ENCODE results near the gene PRDM16. TPM values are rescaled to one million over a fixed set of nuclear protein-coding genes. Genes with fewer than 3 reads are reported as not detected.

PRDM16 gene
- total RNA-seq, 1 experiment from 2014 or later = 1.4 TPM

GRCh38 chr1:3185896-3186525 is 117.0 kb downstream of the PRDM16 start:
- Histone ChIP-seq H3K27ac (no peak overlapping the region), H3K36me3 (no peaks in the 10 kb centered on the region), H3K4me1 (no peaks in the 10 kb centered on the region), H3K4me3 (no peak overlapping the region), H3K9me3 (replicated peaks) (no peaks in the 10 kb centered on the region), H3K27me3 (no peaks in the 10 kb centered on the region)
- DNase-seq = no peak

GRCh38 chr1:3186526-3186921 is 117.5 kb downstream of the PRDM16 start:
- DNase-seq = peak; percentile 46 to 56
- Histone ChIP-seq H3K27me3 (no peaks in the 10 kb centered on the region), H3K36me3 (no peaks in the 10 kb centered on the region), H3K9me3 (replicated peaks) (no peaks in the 10 kb centered on the region), H3K4me1 (no peaks in the 10 kb centered on the region), H3K27ac (no peak overlapping the region), H3K4me3 (no peak overlapping the region)

GRCh38 chr1:3187415-3188149 is 118.6 kb downstream of the PRDM16 start:
- DNase-seq = no peak
- Histone ChIP-seq H3K4me1 (no peaks in the 10 kb centered on the region), H3K4me3 (no peak overlapping the region), H3K27me3 (no peaks in the 10 kb centered on the region), H3K9me3 (replicated peaks) (no peaks in the 10 kb centered on the region), H3K27ac (no peak overlapping the region), H3K36me3 (no peaks in the 10 kb centered on the region)

- no peaks in the 10 kb centered on the region for H3K27me3 ChIP-seq
- no peak overlapping the region for H3K27ac ChIP-seq
- H3K4me3 ChIP-seq = no peak overlapping the region
- DNase-seq = no peak
- no peaks in the 10 kb centered on the region for H3K36me3 ChIP-seq
- no peaks in the 10 kb centered on the region for H3K9me3 ChIP-seq (replicated peaks)
- H3K4me1 ChIP-seq = no peaks in the 10 kb centered on the region
Measured at GRCh38 chr1:3188150-3188971, 119.4 kb downstream of the PRDM16 start.

GRCh38 chr1:3190256-3191041 is 121.4 kb downstream of the PRDM16 start:
- H3K27me3 ChIP-seq = no peaks in the 10 kb centered on the region
- H3K27ac ChIP-seq = no peak overlapping the region
- no peaks in the 10 kb centered on the region for H3K9me3 ChIP-seq (replicated peaks)
- no peak for DNase-seq
- no peak overlapping the region for H3K4me3 ChIP-seq
- no peaks in the 10 kb centered on the region for H3K36me3 ChIP-seq
- H3K4me1 ChIP-seq = no peaks in the 10 kb centered on the region

GRCh38 chr1:3192361-3192760 is 123.4 kb downstream of the PRDM16 start:
- Histone ChIP-seq H3K9me3 (replicated peaks) (no peaks in the 10 kb centered on the region), H3K36me3 (no peaks in the 10 kb centered on the region), H3K27me3 (no peaks in the 10 kb centered on the region), H3K4me1 (no peaks in the 10 kb centered on the region), H3K4me3 (no peak overlapping the region), H3K27ac (no peak overlapping the region)
- no peak for DNase-seq

GRCh38 chr1:3192825-3193224 is 123.8 kb downstream of the PRDM16 start:
- H3K9me3 ChIP-seq (replicated peaks) = no peaks in the 10 kb centered on the region
- H3K4me3 ChIP-seq = no peak overlapping the region
- no peak for DNase-seq
- no peak overlapping the region for H3K27ac ChIP-seq
- no peaks in the 10 kb centered on the region for H3K36me3 ChIP-seq
- no peaks in the 10 kb centered on the region for H3K4me1 ChIP-seq
- H3K27me3 ChIP-seq = no peaks in the 10 kb centered on the region

- H3K27ac ChIP-seq = no peak overlapping the region
- H3K4me3 ChIP-seq = no peak overlapping the region
- no peaks in the 10 kb centered on the region for H3K27me3 ChIP-seq
- no peaks in the 10 kb centered on the region for H3K36me3 ChIP-seq
- no peak for DNase-seq
- H3K4me1 ChIP-seq = no peaks in the 10 kb centered on the region
- H3K9me3 ChIP-seq (replicated peaks) = no peaks in the 10 kb centered on the region
Measured at GRCh38 chr1:3193811-3194210, 124.8 kb downstream of the PRDM16 start.

- H3K27me3 ChIP-seq = no peaks in the 10 kb centered on the region
- no peaks in the 10 kb centered on the region for H3K4me1 ChIP-seq
- no peak overlapping the region for H3K4me3 ChIP-seq
- no peaks in the 10 kb centered on the region for H3K9me3 ChIP-seq (replicated peaks)
- DNase-seq = no peak
- no peak overlapping the region for H3K27ac ChIP-seq
- H3K36me3 ChIP-seq = no peaks in the 10 kb centered on the region
Measured at GRCh38 chr1:3194760-3195479, 125.9 kb downstream of the PRDM16 start.

GRCh38 chr1:3195480-3195815 is 126.4 kb downstream of the PRDM16 start:
- no peak for DNase-seq
- no peaks in the 10 kb centered on the region for H3K9me3 ChIP-seq (replicated peaks)
- no peaks in the 10 kb centered on the region for H3K36me3 ChIP-seq
- H3K4me3 ChIP-seq = no peak overlapping the region
- H3K27ac ChIP-seq = no peak overlapping the region
- H3K27me3 ChIP-seq = no peaks in the 10 kb centered on the region
- no peaks in the 10 kb centered on the region for H3K4me1 ChIP-seq

- H3K36me3 ChIP-seq = no peaks in the 10 kb centered on the region
- H3K27ac ChIP-seq = no peak overlapping the region
- no peak for DNase-seq
- no peak overlapping the region for H3K4me3 ChIP-seq
- no peaks in the 10 kb centered on the region for H3K9me3 ChIP-seq (replicated peaks)
- H3K27me3 ChIP-seq = no peaks in the 10 kb centered on the region
- H3K4me1 ChIP-seq = no peaks in the 10 kb centered on the region
Measured at GRCh38 chr1:3195966-3196515, 127.0 kb downstream of the PRDM16 start.

- no peak overlapping the region for H3K4me3 ChIP-seq
- H3K27me3 ChIP-seq = peaks cover 3% of the 10 kb centered on the region; the same call in 1 of the 2 replicates
- DNase-seq = no peak
- no peaks in the 10 kb centered on the region for H3K9me3 ChIP-seq (replicated peaks)
- no peaks in the 10 kb centered on the region for H3K4me1 ChIP-seq
- H3K36me3 ChIP-seq = no peaks in the 10 kb centered on the region
- no peak overlapping the region for H3K27ac ChIP-seq
Measured at GRCh38 chr1:3196577-3197245, 127.7 kb downstream of the PRDM16 start.

- Histone ChIP-seq H3K27me3 (peaks cover 3% of the 10 kb centered on the region; the same call in 1 of the 2 replicates), H3K4me1 (no peaks in the 10 kb centered on the region), H3K4me3 (no peak overlapping the region), H3K36me3 (no peaks in the 10 kb centered on the region), H3K9me3 (replicated peaks) (no peaks in the 10 kb centered on the region), H3K27ac (no peak overlapping the region)
- DNase-seq = no peak
Measured at GRCh38 chr1:3197781-3198316, 128.8 kb downstream of the PRDM16 start.
